ENCODE results near the gene STIM1. TPM values are rescaled to one million over a fixed set of nuclear protein-coding genes. Genes with fewer than 3 reads are reported as not detected.

The STIM1 gene
- total RNA-seq, 2 experiments from 2014 or later: 111 to 113 TPM

- POLR2A ChIA-PET: interaction anchor here (0.7 to 9.6 kb wide), 19 partner anchors 8 to 148 kb away, joined by 3 to 129 read pairs (median 7); partner anchors contain the start of genes RHOG and STIM1
Observed at GRCh38 chr11:3947061-3947460, 91.6 kb downstream of the STIM1 start.

DNA sequence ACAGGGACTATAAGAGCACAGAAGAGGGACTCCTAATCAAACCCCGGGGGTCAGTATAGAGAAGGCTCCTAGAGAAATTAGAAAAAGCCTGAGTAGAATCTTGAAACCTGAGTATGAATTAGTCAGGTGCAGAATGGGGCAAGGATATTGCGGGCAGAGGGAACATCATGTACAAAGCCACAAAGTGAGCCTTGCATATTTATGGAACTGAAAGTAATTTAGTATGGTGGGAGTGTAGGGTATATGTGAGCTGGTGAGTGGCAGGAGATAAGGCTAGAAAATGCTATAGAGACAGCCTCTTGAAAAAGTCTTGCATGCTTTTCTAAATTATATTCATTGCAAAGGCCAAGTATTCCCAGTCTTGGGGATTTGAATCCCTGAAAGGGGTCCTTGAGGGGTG, 93.7 kb downstream of the STIM1 start:
- Mint-ChIP-seq H3K36me3 (ENCODE audit: low read depth) (peaks cover 67% of the 10 kb centered on the region), H3K4me1 (peaks cover 93% of the 10 kb centered on the region), H3K27ac (peak overlapping the region; percentile 77), H3K27me3 (no peaks in the 10 kb centered on the region), H3K9me3 (peaks cover 2% of the 10 kb centered on the region), H3K4me3 (peak overlapping the region; percentile 43)
- peak; percentile 54 for DNase-seq
- CTCF ChIA-PET: interaction anchor here (0.6 to 2.1 kb wide), 4 partner anchors 12 to 100 kb away, joined by 3 to 11 read pairs (median 3); partner anchors contain the start of gene STIM1
- POLR2A ChIA-PET: interaction anchor here (3.1 to 9.6 kb wide), 2 partner anchors 10 to 95 kb away, joined by 16 to 129 read pairs; partner anchors contain the start of gene STIM1

More at GRCh38 chr11:3947061-3947460, 91.6 kb downstream of the STIM1 start:
- Mint-ChIP-seq H3K4me1 (peaks cover 95% of the 10 kb centered on the region), H3K27ac (peak overlapping the region; percentile 97), H3K36me3 (ENCODE audit: low read depth) (peaks cover 60% of the 10 kb centered on the region), H3K27me3 (no peaks in the 10 kb centered on the region), H3K9me3 (peaks cover 2% of the 10 kb centered on the region), H3K4me3 (peak overlapping the region; percentile 65)
- CTCF ChIA-PET: interaction anchor here (1.4 to 3.3 kb wide), 5 partner anchors 9 to 126 kb away, joined by 4 to 25 read pairs (median 12); partner anchors contain the start of genes RHOG and STIM1
- peak; percentile 72 for DNase-seq

DNA sequence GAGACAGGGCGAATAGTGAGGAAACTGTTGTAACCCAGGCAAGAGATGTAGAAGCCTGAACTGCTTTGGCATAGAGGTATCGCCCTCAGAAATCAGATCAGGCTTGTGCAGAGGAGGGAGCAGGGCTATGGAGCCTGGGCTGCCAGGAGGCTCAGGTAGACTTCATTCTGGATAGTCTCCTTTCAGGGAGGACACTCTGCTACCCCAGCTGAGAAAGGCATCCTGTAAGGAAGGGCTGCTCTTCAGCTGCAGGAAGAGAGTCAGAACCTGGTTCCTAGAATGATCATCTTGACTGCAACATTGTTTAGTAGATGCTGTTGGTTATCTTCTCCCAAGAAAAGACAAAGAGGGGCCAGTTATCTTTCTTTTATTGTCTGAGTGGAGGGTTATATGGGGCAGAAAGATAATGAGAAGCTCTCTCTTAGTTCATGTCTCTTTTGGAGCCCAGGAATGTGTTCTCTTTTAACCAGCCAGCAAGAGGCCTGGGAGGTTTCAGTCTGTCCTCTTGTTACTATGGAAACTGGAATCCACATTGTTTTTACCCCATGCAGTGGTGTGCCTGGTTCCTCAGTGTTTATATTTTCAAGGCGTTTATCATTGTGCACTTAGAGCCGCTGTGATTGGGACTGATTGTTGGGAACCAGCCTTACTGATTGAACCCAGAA, 95.7 kb downstream of the STIM1 start:
- CTCF ChIA-PET: interaction anchor here (1.1 to 2.2 kb wide), 3 partner anchors 32 to 122 kb away, joined by 3 to 11 read pairs (median 7); partner anchors contain the start of gene STIM1
- Mint-ChIP-seq H3K36me3 (ENCODE audit: low read depth) (peaks cover 60% of the 10 kb centered on the region), H3K27me3 (no peaks in the 10 kb centered on the region), H3K4me1 (peaks cover 96% of the 10 kb centered on the region), H3K27ac (peak overlapping the region; percentile 87), H3K4me3 (no peak overlapping the region), H3K9me3 (no peaks in the 10 kb centered on the region)
- POLR2A ChIA-PET: interaction anchor here (1.3 to 9.6 kb wide), 6 partner anchors 8 to 139 kb away, joined by 3 to 129 read pairs (median 4); partner anchors contain the start of gene STIM1
- DNase-seq: no peak

DNA sequence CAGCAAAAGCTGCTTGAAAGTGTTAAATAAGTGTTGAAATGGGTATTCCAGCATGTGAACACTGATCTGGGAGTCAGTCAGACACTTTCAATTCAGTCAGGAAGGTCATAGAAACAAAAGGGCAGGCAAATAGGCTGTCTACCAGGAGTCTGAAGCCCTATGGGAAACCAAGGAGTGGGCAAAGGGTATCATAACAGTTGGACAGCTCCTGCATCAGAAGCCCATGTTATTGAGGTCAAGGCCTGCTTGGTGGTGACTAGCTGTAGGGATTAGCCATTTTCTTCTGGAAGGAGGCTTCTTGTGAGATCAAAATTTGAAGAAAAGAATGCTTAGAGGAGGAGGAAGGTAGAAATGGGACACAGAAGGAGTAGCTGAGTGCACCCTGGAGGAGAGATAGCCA, 97.3 kb downstream of the STIM1 start:
- peak overlapping the region; percentile 90 for H3K27ac Mint-ChIP-seq
- H3K9me3 Mint-ChIP-seq: no peaks in the 10 kb centered on the region
- no peak overlapping the region for H3K4me3 Mint-ChIP-seq
- no peak for DNase-seq
- H3K4me1 Mint-ChIP-seq: peaks cover 89% of the 10 kb centered on the region
- H3K36me3 Mint-ChIP-seq (ENCODE audit: low read depth): peaks cover 61% of the 10 kb centered on the region
- no peaks in the 10 kb centered on the region for H3K27me3 Mint-ChIP-seq
- CTCF ChIA-PET: interaction anchor here (1.2 to 2.4 kb wide), 4 partner anchors 10 to 98 kb away, joined by 3 to 9 read pairs (median 5); partner anchors contain the start of gene STIM1
- POLR2A ChIA-PET: interaction anchor here (0.8 to 9.6 kb wide), 4 partner anchors 9 to 99 kb away, joined by 3 to 129 read pairs (median 4); partner anchors contain the start of gene STIM1

DNA sequence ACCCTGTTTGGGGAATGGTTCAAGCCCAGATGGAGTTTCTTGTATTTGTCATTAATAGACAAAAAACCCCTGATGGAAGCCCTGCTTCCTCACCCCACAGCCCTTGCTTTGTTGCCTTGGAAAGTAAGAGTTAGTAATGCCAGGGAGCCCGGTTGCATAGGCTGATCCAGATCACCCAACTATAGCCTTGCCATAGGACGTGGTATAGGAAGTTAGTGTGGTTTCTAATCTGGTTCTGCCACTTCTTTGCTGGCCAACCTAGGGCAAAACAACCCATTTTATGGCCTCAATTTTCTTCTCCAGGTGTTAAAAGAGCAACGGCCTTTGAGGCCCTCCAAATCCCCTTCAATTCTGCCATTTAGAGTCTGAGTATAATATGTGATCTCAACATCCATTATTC, 97.9 kb downstream of the STIM1 start:
- CTCF ChIA-PET: interaction anchor here (1.3 to 2.4 kb wide), 3 partner anchors 11 to 92 kb away, joined by 3 to 6 read pairs (median 4); no protein-coding TSS in a partner anchor
- Mint-ChIP-seq H3K9me3 (no peaks in the 10 kb centered on the region), H3K4me1 (peaks cover 90% of the 10 kb centered on the region), H3K27ac (peak overlapping the region; percentile 90), H3K4me3 (no peak overlapping the region), H3K36me3 (ENCODE audit: low read depth) (peaks cover 57% of the 10 kb centered on the region), H3K27me3 (no peaks in the 10 kb centered on the region)
- DNase-seq: no peak
- POLR2A ChIA-PET: interaction anchor here (3.3 to 9.6 kb wide), 2 partner anchors 98 to 99 kb away, joined by 27 to 129 read pairs; partner anchors contain the start of gene STIM1

- peaks cover 90% of the 10 kb centered on the region for H3K4me1 Mint-ChIP-seq
- peak overlapping the region; percentile 59 for H3K4me3 Mint-ChIP-seq
- DNase-seq: no peak
- ChIA-PET POLR2A (interaction anchor here (1.1 to 3.3 kb wide), 9 partner anchors 8 to 114 kb away, joined by 3 to 27 read pairs (median 6); partner anchors contain the start of genes RHOG and STIM1), CTCF (interaction anchor here (1.0 to 2.5 kb wide), 5 partner anchors 7 to 100 kb away, joined by 3 to 15 read pairs (median 5); partner anchors contain the start of gene STIM1)
- H3K27me3 Mint-ChIP-seq: no peaks in the 10 kb centered on the region
- H3K36me3 Mint-ChIP-seq (ENCODE audit: low read depth): peaks cover 48% of the 10 kb centered on the region
- no peaks in the 10 kb centered on the region for H3K9me3 Mint-ChIP-seq
- peak overlapping the region; percentile 90 for H3K27ac Mint-ChIP-seq
Observed at GRCh38 chr11:3954448-3955298, 99.2 kb downstream of the STIM1 start.

GRCh38 chr11:3955299-3955665, 99.8 kb downstream of the STIM1 start:
- no peaks in the 10 kb centered on the region for H3K9me3 Mint-ChIP-seq
- peak overlapping the region; percentile 59 for H3K4me3 Mint-ChIP-seq
- DNase-seq: no peak
- H3K4me1 Mint-ChIP-seq: peaks cover 89% of the 10 kb centered on the region
- ChIA-PET POLR2A (interaction anchor here (0.8 to 3.3 kb wide), 10 partner anchors 8 to 114 kb away, joined by 3 to 27 read pairs (median 6); partner anchors contain the start of genes RHOG and STIM1), CTCF (interaction anchor here (1.0 to 2.5 kb wide), 5 partner anchors 8 to 106 kb away, joined by 3 to 15 read pairs (median 4); partner anchors contain the start of gene STIM1)
- H3K27me3 Mint-ChIP-seq: no peaks in the 10 kb centered on the region
- H3K27ac Mint-ChIP-seq: peak overlapping the region; percentile 90
- peaks cover 44% of the 10 kb centered on the region for H3K36me3 Mint-ChIP-seq (ENCODE audit: low read depth)

- Mint-ChIP-seq H3K27me3 (no peaks in the 10 kb centered on the region), H3K4me1 (peaks cover 85% of the 10 kb centered on the region), H3K36me3 (ENCODE audit: low read depth) (peaks cover 41% of the 10 kb centered on the region), H3K4me3 (no peak overlapping the region), H3K9me3 (no peaks in the 10 kb centered on the region), H3K27ac (peak overlapping the region; percentile 80)
- ChIA-PET CTCF (interaction anchor here (1.0 to 2.5 kb wide), 5 partner anchors 9 to 107 kb away, joined by 3 to 15 read pairs (median 4); partner anchors contain the start of gene STIM1), POLR2A (interaction anchor here (0.8 to 3.3 kb wide), 10 partner anchors 9 to 115 kb away, joined by 3 to 27 read pairs (median 6); partner anchors contain the start of genes RHOG and STIM1)
- no peak for DNase-seq
Observed at GRCh38 chr11:3956038-3956437, 100.6 kb downstream of the STIM1 start.

GRCh38 chr11:3956748-3957147, 101.3 kb downstream of the STIM1 start:
- Mint-ChIP-seq H3K36me3 (ENCODE audit: low read depth) (peaks cover 35% of the 10 kb centered on the region), H3K4me1 (peaks cover 80% of the 10 kb centered on the region), H3K4me3 (no peak overlapping the region), H3K27ac (peak overlapping the region; percentile 44), H3K27me3 (no peaks in the 10 kb centered on the region), H3K9me3 (no peaks in the 10 kb centered on the region)
- no peak for DNase-seq
- POLR2A ChIA-PET: interaction anchor here (1.0 kb wide), 1 partner anchor 11 kb away, joined by 3 read pairs; no protein-coding TSS in a partner anchor
- CTCF ChIA-PET: no interaction called here

DNA sequence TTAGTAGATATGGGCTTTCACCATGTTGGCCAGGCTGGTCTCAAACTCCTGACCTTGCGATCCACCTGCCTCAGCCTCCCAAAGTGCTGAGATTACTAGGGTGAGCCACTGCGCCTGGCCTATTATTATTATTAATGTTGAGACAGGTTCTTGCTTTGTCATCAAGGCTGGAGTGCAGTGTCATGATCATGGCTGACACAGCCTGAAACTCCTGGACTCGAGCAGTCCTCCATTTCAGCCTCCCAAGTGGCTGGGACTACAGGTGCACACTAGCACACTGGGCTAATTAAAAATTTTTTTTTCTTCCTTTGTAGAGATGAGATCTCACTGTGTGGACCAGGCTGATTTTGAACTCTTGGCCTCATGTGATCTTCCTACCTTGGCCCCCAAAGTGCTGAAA, 102.0 kb downstream of the STIM1 start:
- no peak for DNase-seq
- no peaks in the 10 kb centered on the region for H3K27me3 Mint-ChIP-seq
- H3K36me3 Mint-ChIP-seq (ENCODE audit: low read depth): peaks cover 31% of the 10 kb centered on the region
- no peak overlapping the region for H3K4me3 Mint-ChIP-seq
- H3K27ac Mint-ChIP-seq: no peak overlapping the region
- peaks cover 77% of the 10 kb centered on the region for H3K4me1 Mint-ChIP-seq
- POLR2A ChIA-PET: interaction anchor here (1.0 to 2.3 kb wide), 3 partner anchors 9 to 103 kb away, joined by 3 to 16 read pairs (median 5); no protein-coding TSS in a partner anchor
- H3K9me3 Mint-ChIP-seq: no peaks in the 10 kb centered on the region
- CTCF ChIA-PET: interaction anchor here (1.1 to 4.4 kb wide), 3 partner anchors 14 to 116 kb away, joined by 3 to 36 read pairs (median 9); partner anchors contain the start of gene STIM1

GRCh38 chr11:3958281-3958680, 102.8 kb downstream of the STIM1 start:
- ChIA-PET POLR2A (interaction anchor here (0.8 to 3.3 kb wide), 4 partner anchors 9 to 104 kb away, joined by 3 to 16 read pairs (median 9); no protein-coding TSS in a partner anchor), CTCF (interaction anchor here (1.1 to 4.4 kb wide), 3 partner anchors 15 to 117 kb away, joined by 3 to 36 read pairs (median 9); partner anchors contain the start of gene STIM1)
- H3K27ac Mint-ChIP-seq: no peak overlapping the region
- peaks cover 30% of the 10 kb centered on the region for H3K36me3 Mint-ChIP-seq (ENCODE audit: low read depth)
- no peak for DNase-seq
- H3K4me3 Mint-ChIP-seq: no peak overlapping the region
- no peaks in the 10 kb centered on the region for H3K27me3 Mint-ChIP-seq
- H3K4me1 Mint-ChIP-seq: peaks cover 73% of the 10 kb centered on the region
- no peaks in the 10 kb centered on the region for H3K9me3 Mint-ChIP-seq

All from activated CD4-positive, alpha-beta memory T cell treated with anti-CD3 and anti-CD28 coated beads, Interleukin-2, amount 10 ng/mL, durations not matched to agents 7 days and 5 days (primary cell).